Measurements from ENCODE around the gene SNX1. TPM values are rescaled to one million over a fixed set of nuclear protein-coding genes. Genes with fewer than 3 reads are reported as not detected.
A peak's percentile ranks its signal among the peaks of the same experiment; 100 is the strongest.

SNX1 gene
- total RNA-seq, 4 donors from 2014 or later: 65.6 to 122 (median 83.8) TPM

- Histone ChIP-seq H3K27me3 (peaks cover 0 to 13% of the 10 kb centered on the region in 2 donors), H3K4me3 (no peak overlapping the region), H3K36me3 (peaks cover 0 to 77% (median 7%) of the 10 kb centered on the region in 3 donors), H3K9me3 (no peaks in the 10 kb centered on the region), H3K4me1 (peaks cover 5 to 40% (median 25%) of the 10 kb centered on the region in 4 donors), H3K27ac (no peak overlapping the region)
- no peak for TF ChIP-seq POLR2A (IDR thresholded peaks at IDR 0.05)
- TF ChIP-seq, protein P1, sequence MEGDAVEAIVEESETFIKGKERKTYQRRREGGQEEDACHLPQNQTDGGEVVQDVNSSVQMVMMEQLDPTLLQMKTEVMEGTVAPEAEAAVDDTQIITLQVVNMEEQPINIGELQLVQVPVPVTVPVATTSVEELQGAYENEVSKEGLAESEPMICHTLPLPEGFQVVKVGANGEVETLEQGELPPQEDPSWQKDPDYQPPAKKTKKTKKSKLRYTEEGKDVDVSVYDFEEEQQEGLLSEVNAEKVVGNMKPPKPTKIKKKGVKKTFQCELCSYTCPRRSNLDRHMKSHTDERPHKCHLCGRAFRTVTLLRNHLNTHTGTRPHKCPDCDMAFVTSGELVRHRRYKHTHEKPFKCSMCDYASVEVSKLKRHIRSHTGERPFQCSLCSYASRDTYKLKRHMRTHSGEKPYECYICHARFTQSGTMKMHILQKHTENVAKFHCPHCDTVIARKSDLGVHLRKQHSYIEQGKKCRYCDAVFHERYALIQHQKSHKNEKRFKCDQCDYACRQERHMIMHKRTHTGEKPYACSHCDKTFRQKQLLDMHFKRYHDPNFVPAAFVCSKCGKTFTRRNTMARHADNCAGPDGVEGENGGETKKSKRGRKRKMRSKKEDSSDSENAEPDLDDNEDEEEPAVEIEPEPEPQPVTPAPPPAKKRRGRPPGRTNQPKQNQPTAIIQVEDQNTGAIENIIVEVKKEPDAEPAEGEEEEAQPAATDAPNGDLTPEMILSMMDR (IDR thresholded peaks at IDR 0.05): no peak
- DNase-seq: no peak
Observed at GRCh38 chr15:64156652-64157331, 61.0 kb downstream of the SNX1 start.

GRCh38 chr15:64157599-64158125 is 61.9 kb downstream of the SNX1 start:
- H3K27me3 ChIP-seq: peaks cover 0 to 4% of the 10 kb centered on the region in 2 donors
- no peak overlapping the region for H3K4me3 ChIP-seq
- no peak overlapping the region for H3K27ac ChIP-seq
- TF ChIP-seq POLR2A (IDR thresholded peaks at IDR 0.05): no peak
- TF ChIP-seq, protein P1 (IDR thresholded peaks at IDR 0.05): no peak
- H3K9me3 ChIP-seq: no peaks in the 10 kb centered on the region
- peaks cover 0 to 36% (median 20%) of the 10 kb centered on the region in 4 donors for H3K4me1 ChIP-seq
- peaks cover 0 to 77% (median 7%) of the 10 kb centered on the region in 3 donors for H3K36me3 ChIP-seq
- DNase-seq: no peak

DNA sequence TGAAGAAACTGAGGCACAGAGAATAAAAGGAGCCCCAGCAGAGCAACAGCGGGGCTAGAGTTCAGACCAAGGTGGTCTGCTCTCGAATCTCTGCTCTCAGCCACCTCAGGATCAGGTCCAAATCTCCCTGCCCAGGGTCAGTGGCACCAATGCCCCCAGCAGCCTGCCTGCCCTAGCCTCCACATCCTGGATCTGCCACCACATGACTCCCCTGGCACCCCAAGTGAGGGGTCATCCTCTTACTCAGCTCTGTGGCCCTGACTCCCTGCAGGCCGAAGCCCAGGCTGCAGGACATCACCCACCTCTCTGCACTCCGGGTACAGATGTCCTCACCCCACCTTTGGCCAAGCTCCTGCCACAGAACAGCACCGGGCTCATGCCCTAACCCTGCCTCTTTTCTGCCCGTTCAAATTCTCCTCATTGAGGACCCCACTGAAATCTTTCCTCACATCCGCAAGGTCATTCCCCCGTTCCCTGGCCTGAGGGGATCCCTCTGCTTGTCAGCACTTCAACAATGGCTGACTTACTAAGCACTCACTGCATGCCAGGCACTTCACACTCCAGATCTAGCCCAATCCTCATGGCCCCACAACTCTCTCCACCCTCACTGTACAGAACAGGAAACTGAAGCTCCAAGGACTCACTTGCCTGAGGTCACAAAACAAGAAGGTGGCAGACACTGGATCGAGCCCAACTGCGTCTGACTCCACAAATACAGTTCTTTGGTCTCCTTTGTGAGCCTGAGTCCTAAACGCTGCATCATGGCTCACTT is 62.8 kb downstream of the SNX1 start:
- peaks cover 0 to 77% (median 7%) of the 10 kb centered on the region in 3 donors for H3K36me3 ChIP-seq
- H3K27me3 ChIP-seq: no peaks in the 10 kb centered on the region
- peaks cover 0 to 28% (median 17%) of the 10 kb centered on the region in 4 donors for H3K4me1 ChIP-seq
- no peak for TF ChIP-seq POLR2A (IDR thresholded peaks at IDR 0.05)
- TF ChIP-seq, protein P1 (IDR thresholded peaks at IDR 0.05): no peak
- H3K4me3 ChIP-seq: no peak overlapping the region
- no peak for DNase-seq
- no peak overlapping the region for H3K27ac ChIP-seq
- no peaks in the 10 kb centered on the region for H3K9me3 ChIP-seq

DNA sequence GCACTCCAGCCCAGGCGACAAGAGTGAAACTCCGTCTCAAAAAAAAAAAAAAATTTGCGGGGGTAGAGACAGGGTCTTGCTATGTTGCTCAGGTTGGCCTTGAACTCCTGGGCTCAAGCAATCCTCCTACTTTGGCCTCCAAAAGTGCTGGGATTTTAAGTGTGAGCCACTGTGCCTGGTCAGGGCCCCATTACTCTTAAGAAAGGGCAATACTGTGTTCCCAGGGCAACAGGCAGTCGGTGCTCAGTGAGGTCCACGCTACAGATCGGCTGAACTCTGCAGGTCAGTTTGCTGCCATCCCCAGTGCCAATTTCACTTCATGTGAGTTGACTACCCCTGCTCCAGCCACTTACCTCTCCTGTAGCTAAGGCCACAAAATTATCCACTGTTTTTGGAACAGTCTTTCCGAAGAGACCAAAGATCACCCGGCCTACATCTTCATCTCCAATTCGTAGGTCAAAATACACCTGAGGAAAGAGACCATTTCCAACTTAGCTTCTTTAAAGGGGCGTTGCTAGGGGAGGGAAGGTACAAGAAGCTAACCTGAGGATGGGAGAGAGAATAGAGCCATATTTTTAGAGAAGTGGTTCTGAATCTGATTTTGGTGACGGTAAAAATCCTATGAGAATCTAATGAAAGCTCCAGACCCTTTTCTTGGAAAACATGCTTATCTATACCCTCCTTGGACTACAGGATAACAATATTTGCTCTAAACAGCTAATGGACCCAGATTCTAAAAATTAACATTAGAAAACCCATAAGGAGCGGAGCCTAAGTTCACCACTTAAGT is 66.1 kb downstream of the SNX1 start:
- peak overlapping the region; percentile 62 to 85 (median 79) for H3K4me3 ChIP-seq
- peaks cover 0 to 47% (median 7%) of the 10 kb centered on the region in 3 donors for H3K36me3 ChIP-seq
- no peaks in the 10 kb centered on the region for H3K27me3 ChIP-seq
- peaks cover 0 to 29% (median 13%) of the 10 kb centered on the region in 4 donors for H3K4me1 ChIP-seq
- peak overlapping the region; percentile 78 to 90 (median 84) for H3K27ac ChIP-seq
- TF ChIP-seq, protein P1 (IDR thresholded peaks at IDR 0.05): no peak
- TF ChIP-seq POLR2A (IDR thresholded peaks at IDR 0.05): no peak
- H3K9me3 ChIP-seq: no peaks in the 10 kb centered on the region
- no peak for DNase-seq

DNA sequence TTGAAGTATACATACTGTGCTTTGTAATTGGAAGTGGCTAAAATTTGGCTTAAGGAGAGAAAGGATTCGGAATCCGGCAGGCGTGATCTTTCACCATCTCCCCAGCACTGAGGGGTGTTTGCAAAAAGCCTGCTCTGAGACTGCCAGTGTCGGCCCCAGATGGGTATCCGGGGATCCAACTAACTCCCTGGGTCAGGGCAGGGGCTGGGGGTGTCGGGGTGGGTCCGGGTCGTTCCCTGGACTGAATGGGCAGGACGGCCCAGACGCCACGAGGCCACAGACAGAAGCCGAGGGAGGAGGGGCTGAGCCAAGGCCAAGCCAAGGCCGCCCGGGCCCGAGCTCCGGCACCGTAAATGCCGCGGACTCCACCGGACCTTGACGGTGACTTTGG is 66.7 kb downstream of the SNX1 start:
- H3K27ac ChIP-seq: peak overlapping the region; percentile 78 to 90 (median 84)
- H3K4me1 ChIP-seq: peaks cover 0 to 29% (median 13%) of the 10 kb centered on the region in 4 donors
- peak overlapping the region; percentile 62 to 85 (median 79) for H3K4me3 ChIP-seq
- peaks cover 0 to 41% (median 7%) of the 10 kb centered on the region in 3 donors for H3K36me3 ChIP-seq
- peak in 1 of 3 donors; percentile 52 for DNase-seq
- TF ChIP-seq, protein P1 (IDR thresholded peaks at IDR 0.05): no peak
- no peak for TF ChIP-seq POLR2A (IDR thresholded peaks at IDR 0.05)
- no peaks in the 10 kb centered on the region for H3K27me3 ChIP-seq
- no peaks in the 10 kb centered on the region for H3K9me3 ChIP-seq
